H9 (cell line): ENCODE data around the gene SP4. TPM values are rescaled to one million over a fixed set of nuclear protein-coding genes. Genes with fewer than 3 reads are reported as not detected.
"Not testable (repeated sequence)": the region's sequence is repeated elsewhere in the genome, so short reads cannot be mapped to it uniquely, and the experiment has no call there.

Experiments used
- DNase-seq: peaks from one replicate; pipeline ENCODE4 v3.0.0-alpha.2; 2017
- H2AFZ ChIP-seq: one replicate; pipeline ENCODE4 v1.6.1; 2013; ENCODE audit warnings: mild to moderate bottlenecking, low read length, control low read depth, moderate library complexity
- H2AK5ac ChIP-seq: 2 replicates; pipeline ENCODE4 v1.6.1; 2013; ENCODE audit warnings: low read length, control low read depth, mixed read lengths; ENCODE audit not compliant: insufficient read length
- H2BK120ac ChIP-seq: one replicate; pipeline ENCODE4 v1.6.1; 2013; ENCODE audit warnings: low read depth, mild to moderate bottlenecking, low read length, control low read depth, inconsistent platforms; ENCODE audit not compliant: poor library complexity, severe bottlenecking
- H2BK12ac ChIP-seq: 2 replicates; pipeline ENCODE4 v1.6.1; 2013; ENCODE audit warnings: low read length, control low read depth, mixed read lengths, low read depth; ENCODE audit not compliant: insufficient read length
- H2BK15ac ChIP-seq: 2 replicates; pipeline ENCODE4 v1.6.1; 2013; ENCODE audit warnings: low read depth, low read length, control low read depth
- H2BK20ac ChIP-seq: one replicate; pipeline ENCODE4 v1.6.1; 2013; ENCODE audit warnings: low read depth, mild to moderate bottlenecking, low read length, control low read depth, inconsistent platforms; ENCODE audit not compliant: poor library complexity, severe bottlenecking
- H2BK5ac ChIP-seq: 2 replicates; pipeline ENCODE4 v1.6.1; 2013; ENCODE audit warnings: low read length, control low read depth, mixed read lengths; ENCODE audit not compliant: insufficient read length
- H3K14ac ChIP-seq: 2 replicates; pipeline ENCODE4 v1.6.1; 2013; ENCODE audit warnings: low read length, control low read depth; ENCODE audit not compliant: insufficient read depth
- H3K18ac ChIP-seq: 2 replicates; pipeline ENCODE4 v1.6.1; 2013; ENCODE audit warnings: low read depth, mild to moderate bottlenecking, mixed read lengths, low read length, control low read depth; ENCODE audit not compliant: insufficient read length
- H3K23ac ChIP-seq: 2 replicates; pipeline ENCODE4 v1.6.1; 2013; ENCODE audit warnings: low read length, control low read depth, mixed read lengths, low read depth; ENCODE audit not compliant: insufficient read length
- H3K23me2 ChIP-seq: 2 replicates; pipeline ENCODE4 v1.6.1; 2013; ENCODE audit warnings: low read depth, mild to moderate bottlenecking, mixed read lengths, low read length, control low read depth; ENCODE audit not compliant: insufficient read length, poor library complexity, severe bottlenecking
- H3K27ac ChIP-seq: 2 replicates; pipeline ENCODE4 v1.5.1; 2013; ENCODE audit warnings: low read length, control low read depth, mixed read lengths, low read depth; ENCODE audit not compliant: insufficient read length
- H3K27me3 ChIP-seq: 2 replicates; pipeline ENCODE4 v1.6.1; 2013; ENCODE audit warnings: low read length, control low read depth, inconsistent platforms; ENCODE audit not compliant: insufficient read depth
- H3K4ac ChIP-seq: 2 replicates; pipeline ENCODE4 v1.6.1; 2013; ENCODE audit warnings: low read depth, mild to moderate bottlenecking, control low read depth, inconsistent platforms, low read length, moderate library complexity
- H3K4me1 ChIP-seq: 2 replicates; pipeline ENCODE4 v1.6.1; 2013; ENCODE audit warnings: low read length, control low read depth, inconsistent platforms; ENCODE audit not compliant: insufficient read depth
- H3K4me2 ChIP-seq: 2 replicates; pipeline ENCODE4 v1.6.1; 2013; ENCODE audit warnings: low read length, control low read depth, mixed read lengths; ENCODE audit not compliant: insufficient read length, insufficient read depth
- H3K56ac ChIP-seq: 2 replicates; pipeline ENCODE4 v1.6.1; 2013; ENCODE audit warnings: low read depth, mild to moderate bottlenecking, mixed read lengths, low read length, control low read depth; ENCODE audit not compliant: insufficient read length
- H3K79me1 ChIP-seq: 2 replicates; pipeline ENCODE4 v1.6.1; 2013; ENCODE audit warnings: low read depth, mild to moderate bottlenecking, moderate library complexity, low read length, control low read depth, inconsistent platforms; ENCODE audit not compliant: insufficient read depth, poor library complexity, severe bottlenecking
- H3K79me2 ChIP-seq: 2 replicates; pipeline ENCODE4 v1.6.1; 2013; ENCODE audit warnings: low read length, control low read depth, inconsistent platforms; ENCODE audit not compliant: insufficient read depth
- H3K9ac ChIP-seq: 2 replicates; pipeline ENCODE4 v1.6.1; 2013; ENCODE audit warnings: low read length, control low read depth, mixed read lengths; ENCODE audit not compliant: insufficient read length; ENCODE audit errors: extremely low read depth
- H3K9me3 ChIP-seq: one replicate; pipeline ENCODE4 v1.6.1; 2013; ENCODE audit warnings: low read depth, low read length, inconsistent platforms; ENCODE audit not compliant: control insufficient read depth
- H3T11ph ChIP-seq: one replicate; pipeline ENCODE4 v1.6.1; 2013; ENCODE audit warnings: mild to moderate bottlenecking, low read length, control low read depth, inconsistent platforms
- H4K20me1 ChIP-seq: one replicate; pipeline ENCODE4 v1.6.1; 2013; ENCODE audit not compliant: control insufficient read depth, insufficient read length, insufficient read depth
- H4K5ac ChIP-seq: 2 replicates; pipeline ENCODE4 v1.6.1; 2013; ENCODE audit warnings: low read depth, mild to moderate bottlenecking, mixed read lengths, low read length, control low read depth; ENCODE audit not compliant: insufficient read length
- H4K8ac ChIP-seq: replicated peaks from 2 replicates; pipeline ENCODE4 v1.6.1; 2013; ENCODE audit warnings: low read length, control low read depth, mixed read lengths, low read depth; ENCODE audit not compliant: insufficient read length
- H4K91ac ChIP-seq: 2 replicates; pipeline ENCODE4 v1.6.1; 2013; ENCODE audit warnings: low read depth, mild to moderate bottlenecking, moderate library complexity, mixed read lengths, low read length, control low read depth; ENCODE audit not compliant: insufficient read length
- H3K27ac Mint-ChIP-seq, 3 experiments: 2 replicates in 2 of 3; 3 replicates in 1 of 3; pipeline ENCODE4 v1.8.0; 2020 to 2021; ENCODE audit warnings: mixed read lengths in 3 of 3, mild to moderate bottlenecking in 1 of 3, moderate library complexity in 1 of 3
- H3K27me3 Mint-ChIP-seq: 2 replicates; pipeline ENCODE4 v1.8.0; 2021; ENCODE audit warnings: low read depth, mild to moderate bottlenecking, moderate library complexity, mixed read lengths
- H3K36me3 Mint-ChIP-seq, 3 experiments: 2 replicates in 2 of 3; 3 replicates in 1 of 3; pipeline ENCODE4 v1.8.0; 2020 to 2021; ENCODE audit warnings: low read depth in 3 of 3, mixed read lengths in 3 of 3; ENCODE audit not compliant: insufficient read depth in 1 of 3
- H3K4me1 Mint-ChIP-seq, 2 experiments: 2 replicates each; pipeline ENCODE4 v1.8.0; 2020; ENCODE audit warnings: mixed read lengths in 2 of 2
- H3K4me3 Mint-ChIP-seq, 2 experiments: 2 replicates in 1 of 2; 3 replicates in 1 of 2; pipeline ENCODE4 v1.8.0; 2020 to 2021; ENCODE audit warnings: mild to moderate bottlenecking in 2 of 2, mixed read lengths in 2 of 2, moderate library complexity in 1 of 2
- H3K9me3 Mint-ChIP-seq, 2 experiments: 2 replicates in 1 of 2; 3 replicates in 1 of 2; pipeline ENCODE4 v1.8.0; 2020; ENCODE audit warnings: mild to moderate bottlenecking in 2 of 2, mixed read lengths in 2 of 2, moderate library complexity in 1 of 2
- WGBS: extraction: QIAGEN DNeasy Blood & Tissue Kit; methylation state at CpG from one replicate; pipeline ENCODE4 v1.1.7; 2013; ENCODE audit warnings: missing lambda C conversion rate, low lambda C conversion rate, mixed read lengths; ENCODE audit not compliant: insufficient read length; ENCODE audit errors: extremely low coverage; 5-methylcytosine and 5-hydroxymethylcytosine counted together
- total RNA-seq: library from RNA; stranded (reverse); gene quantifications from 2 replicates; pipeline ENCODE4 v1.2.1, GENCODE V29; 2021
- TF ChIP-seq, protein P1 (sequence below): fragments of 200-600 bp; sonication (generic); conservative IDR thresholded peaks from 3 replicates; pipeline ENCODE4 v1.8.0; 2021; ENCODE audit warnings: antibody characterized with exemption, mild to moderate bottlenecking

SP4 gene
- total RNA-seq, 1 experiment from 2014 or later = 19.4 TPM

DNA sequence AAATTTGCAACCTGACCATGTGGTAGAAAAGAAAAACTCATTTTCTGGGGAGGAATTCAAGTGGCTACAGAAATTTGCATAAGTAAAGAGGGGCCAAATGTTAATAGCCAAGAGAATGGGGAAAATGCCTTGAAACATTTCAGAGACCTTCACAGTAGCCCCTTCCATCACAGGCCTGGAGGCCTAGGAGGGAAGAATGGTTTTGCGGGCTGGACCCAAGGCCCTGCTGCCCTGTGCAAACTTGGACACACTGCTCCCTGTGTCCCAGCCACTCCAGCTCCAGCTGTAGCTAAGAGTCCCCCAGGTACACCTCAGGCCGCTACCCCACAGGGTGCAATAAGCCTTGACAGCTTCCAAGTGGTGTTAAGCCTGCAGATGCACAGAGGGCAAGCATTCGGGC lies 98.6 kb downstream of the SP4 start:
- TF ChIP-seq, protein P1, sequence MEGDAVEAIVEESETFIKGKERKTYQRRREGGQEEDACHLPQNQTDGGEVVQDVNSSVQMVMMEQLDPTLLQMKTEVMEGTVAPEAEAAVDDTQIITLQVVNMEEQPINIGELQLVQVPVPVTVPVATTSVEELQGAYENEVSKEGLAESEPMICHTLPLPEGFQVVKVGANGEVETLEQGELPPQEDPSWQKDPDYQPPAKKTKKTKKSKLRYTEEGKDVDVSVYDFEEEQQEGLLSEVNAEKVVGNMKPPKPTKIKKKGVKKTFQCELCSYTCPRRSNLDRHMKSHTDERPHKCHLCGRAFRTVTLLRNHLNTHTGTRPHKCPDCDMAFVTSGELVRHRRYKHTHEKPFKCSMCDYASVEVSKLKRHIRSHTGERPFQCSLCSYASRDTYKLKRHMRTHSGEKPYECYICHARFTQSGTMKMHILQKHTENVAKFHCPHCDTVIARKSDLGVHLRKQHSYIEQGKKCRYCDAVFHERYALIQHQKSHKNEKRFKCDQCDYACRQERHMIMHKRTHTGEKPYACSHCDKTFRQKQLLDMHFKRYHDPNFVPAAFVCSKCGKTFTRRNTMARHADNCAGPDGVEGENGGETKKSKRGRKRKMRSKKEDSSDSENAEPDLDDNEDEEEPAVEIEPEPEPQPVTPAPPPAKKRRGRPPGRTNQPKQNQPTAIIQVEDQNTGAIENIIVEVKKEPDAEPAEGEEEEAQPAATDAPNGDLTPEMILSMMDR = no peak
- Mint-ChIP-seq H3K9me3 (peaks cover 22 to 31% of the 10 kb centered on the region in 2 experiments), H3K4me3 (no peak overlapping the region), H3K4me1 (no peaks in the 10 kb centered on the region), H3K27ac (no peak overlapping the region), H3K27me3 (no peaks in the 10 kb centered on the region), H3K36me3 (peaks cover 10 to 20% (median 15%) of the 10 kb centered on the region in 3 experiments; a peak in 6 of 7 replicates)
- H3K18ac ChIP-seq = no peak overlapping the region
- no peaks in the 10 kb centered on the region for H3K79me1 ChIP-seq
- no peak overlapping the region for H2BK120ac ChIP-seq
- H2AFZ ChIP-seq = no peak overlapping the region
- no peak overlapping the region for H3K4ac ChIP-seq
- no peak overlapping the region for H3K14ac ChIP-seq
- H3K79me2 ChIP-seq = no peaks in the 10 kb centered on the region
- H3K9me3 ChIP-seq = peaks cover 6% of the 10 kb centered on the region
- H3K23me2 ChIP-seq = no peaks in the 10 kb centered on the region
- WGBS = no CpG with 5 or more reads among the region's 3 CpGs
- no peak overlapping the region for H3T11ph ChIP-seq
- H3K23ac ChIP-seq = no peak overlapping the region
- H3K9ac ChIP-seq = no peak overlapping the region
- H2BK15ac ChIP-seq = no peak overlapping the region
- H2BK5ac ChIP-seq = no peak overlapping the region
- H3K27me3 ChIP-seq = no peaks in the 10 kb centered on the region
- H3K4me1 ChIP-seq = no peaks in the 10 kb centered on the region
- H4K20me1 ChIP-seq = no peaks in the 10 kb centered on the region
- H4K91ac ChIP-seq = no peak overlapping the region
- no peak overlapping the region for H2AK5ac ChIP-seq
- H4K8ac ChIP-seq = no peak overlapping the region
- no peak overlapping the region for H3K27ac ChIP-seq
- no peak for DNase-seq
- no peak overlapping the region for H3K56ac ChIP-seq
- H2BK20ac ChIP-seq = no peak overlapping the region
- H4K5ac ChIP-seq = no peak overlapping the region
- H2BK12ac ChIP-seq = no peak overlapping the region
- no peak overlapping the region for H3K4me2 ChIP-seq

DNA sequence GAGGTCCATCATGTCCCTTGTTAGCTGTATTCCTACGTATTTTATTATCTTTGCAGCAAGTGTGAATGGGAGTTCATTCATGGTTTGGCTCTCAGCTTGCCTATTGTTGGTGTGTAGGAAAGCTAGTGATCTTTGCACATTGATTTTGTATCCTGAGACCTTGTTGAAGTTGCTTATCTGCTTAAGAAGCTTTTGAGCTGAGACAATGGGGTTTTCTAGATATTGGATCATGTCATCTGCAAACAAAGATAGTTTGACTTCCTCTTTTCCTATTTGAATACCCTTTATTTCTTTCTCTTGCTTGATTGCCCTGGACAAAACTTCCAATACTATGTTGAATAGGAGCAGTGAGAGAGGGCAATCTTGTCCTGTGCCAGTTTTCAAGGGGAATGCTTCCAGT lies 104.6 kb downstream of the SP4 start:
- H3K27ac Mint-ChIP-seq, H2BK20ac ChIP-seq, H2AK5ac ChIP-seq, H3K27me3 ChIP-seq, H3K79me1 ChIP-seq, H3K56ac ChIP-seq, H3K9me3 ChIP-seq, H2BK5ac ChIP-seq, H4K8ac ChIP-seq, H3K23ac ChIP-seq, H3K4me1 Mint-ChIP-seq, H3K4ac ChIP-seq, H3K27me3 Mint-ChIP-seq, H3K18ac ChIP-seq, H3T11ph ChIP-seq, H4K5ac ChIP-seq, H2BK12ac ChIP-seq, H3K14ac ChIP-seq, H2AFZ ChIP-seq, H4K91ac ChIP-seq, H3K9ac ChIP-seq, H3K4me2 ChIP-seq, H2BK15ac ChIP-seq, H3K79me2 ChIP-seq, H3K4me3 Mint-ChIP-seq, H2BK120ac ChIP-seq, H3K4me1 ChIP-seq, H4K20me1 ChIP-seq, DNase-seq, H3K27ac ChIP-seq, H3K23me2 ChIP-seq: not testable (repeated sequence)
- WGBS = no CpG with 5 or more reads among the region's 1 CpG
- H3K36me3 Mint-ChIP-seq = peaks cover 4 to 13% (median 5%) of the 10 kb centered on the region in 3 experiments; a peak in 6 of 7 replicates
- peaks cover 16 to 25% of the 10 kb centered on the region in 2 experiments for H3K9me3 Mint-ChIP-seq
